AG04450 (cell line): ENCODE measurements around the gene SNAPC4. TPM values are rescaled to one million over a fixed set of nuclear protein-coding genes. Genes with fewer than 3 reads are reported as not detected.

Source experiments
- CTCF ChIA-PET: fragments of 300-600, 350-600 bp; formaldehyde crosslinking; extraction: SDS; loops from one replicate; lab custom pipeline; 2022; ENCODE audit warnings: antibody characterized with exemption, inconsistent platforms; lab: Charles Lee
- POLR2A ChIA-PET: fragments of 350-600 bp; formaldehyde crosslinking; extraction: SDS; loops from one replicate; lab custom pipeline; 2021; ENCODE audit warnings: antibody characterized with exemption, inconsistent platforms; lab: Yijun Ruan, JAX
- DNase-seq: peaks from one replicate; pipeline ENCODE4 v3.0.0-alpha.2; 2011; ENCODE audit warnings: low read depth, low spot score
- H3K27ac ChIP-seq: one replicate; pipeline ENCODE4 v1.5.1; 2012; ENCODE audit warnings: low read depth, low read length, control low read depth
- H3K27me3 ChIP-seq: one replicate; pipeline ENCODE4 v1.6.0; 2012; ENCODE audit warnings: low read length; ENCODE audit not compliant: control insufficient read depth, insufficient read depth
- H3K4me3 ChIP-seq: 2 replicates; pipeline ENCODE4 v1.5.1; 2011; ENCODE audit warnings: mild to moderate bottlenecking, low read depth, low read length, control low read depth
- H3K9me3 ChIP-seq: 2 replicates; pipeline ENCODE4 v1.5.1; 2012; ENCODE audit warnings: low read length; ENCODE audit not compliant: control insufficient read depth, insufficient read depth
- CTCF ChIP-seq: IDR thresholded peaks from 2 replicates; pipeline ENCODE4 v1.5.1; 2011; ENCODE audit warnings: low read depth, low read length, control low read depth, inconsistent platforms
- polyA plus RNA-seq: library from polyadenylated mRNA; depleted of rRNA; stranded (reverse); fragments of >200 nt; gene quantifications from 2 replicates; pipeline ENCODE4 v1.2.3, GENCODE V29; 2011

SNAPC4 gene
- polyA plus RNA-seq, 1 experiment: 2.2 TPM

- POLR2A ChIA-PET: interaction anchor here (1.0 to 1.6 kb wide), 2 partner anchors 11 to 46 kb away, joined by 3 to 22 read pairs; partner anchors contain the start of genes DNLZ and GPSM1
- Histone ChIP-seq H3K27ac (peak within 1 kb of the TSS; percentile 89), H3K4me3 (no peak within 1 kb of the TSS), H3K27me3 (no peaks in the 10 kb centered on the region), H3K9me3 (peaks cover 12% of the 10 kb centered on the region; the same call in 1 of the 2 replicates)
- no peak for DNase-seq
- no peak for TF ChIP-seq CTCF
- CTCF ChIA-PET: interaction anchor here (1.5 to 1.8 kb wide), 2 partner anchors 10 to 61 kb away, joined by 8 to 9 read pairs; partner anchors contain the start of gene DNLZ
These were observed 26.4 kb downstream of the SNAPC4 start, which contains the start of gene CARD9 for GRCh38 chr9:136373300-136374182. Gene CARD9, minus strand, starts transcription at chr9:136373669. Its CDS starts 1,591 bp downstream, at chr9:136372078.

DNA sequence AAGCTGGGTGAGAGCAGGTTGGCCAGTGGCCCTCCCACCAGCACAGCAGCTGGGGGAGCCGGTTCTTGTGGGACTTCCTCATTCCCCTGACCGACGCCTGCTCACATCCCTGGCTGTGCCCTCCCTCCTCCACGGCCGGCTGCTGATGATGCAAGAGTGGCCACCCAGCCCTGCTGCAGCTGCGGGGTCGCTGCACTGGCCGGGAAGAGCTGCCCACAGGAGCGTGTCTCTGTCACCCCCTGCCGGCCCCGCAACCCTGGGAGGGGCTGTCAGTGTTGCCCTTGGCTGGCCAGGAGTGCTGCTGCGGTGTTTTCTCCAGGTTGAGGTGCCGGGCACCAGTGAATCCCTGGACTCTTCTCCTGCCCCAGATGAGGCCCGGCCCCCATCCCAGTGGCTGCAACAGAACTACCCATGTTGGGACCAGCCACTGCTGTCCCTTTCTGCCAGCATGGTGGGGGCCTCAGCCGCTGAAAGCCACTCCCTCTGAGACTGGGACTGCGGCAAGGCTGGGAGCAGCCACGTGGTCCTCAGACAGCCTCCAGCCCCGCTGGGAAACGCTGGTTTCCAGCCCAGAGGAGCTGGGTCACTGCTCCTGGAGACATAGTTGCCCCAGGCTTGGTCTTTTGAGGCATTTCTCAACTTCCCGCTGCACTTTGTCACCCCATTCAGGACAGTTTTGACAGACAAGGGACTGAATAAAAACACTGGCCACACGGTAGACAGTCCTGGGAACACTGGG lies 27.2 kb downstream of the SNAPC4 start:
- peak; percentile 43 for TF ChIP-seq CTCF
- peaks cover 12% of the 10 kb centered on the region; the same call in 1 of the 2 replicates for H3K9me3 ChIP-seq
- POLR2A ChIA-PET: interaction anchor here (1.0 to 1.6 kb wide), 2 partner anchors 10 to 46 kb away, joined by 3 to 22 read pairs; partner anchors contain the start of genes DNLZ and GPSM1
- no peak overlapping the region for H3K4me3 ChIP-seq
- peak; percentile 75 for DNase-seq
- H3K27ac ChIP-seq: peak overlapping the region; percentile 89
- H3K27me3 ChIP-seq: no peaks in the 10 kb centered on the region
- CTCF ChIA-PET: interaction anchor here (1.5 to 1.8 kb wide), 2 partner anchors 10 to 60 kb away, joined by 8 to 9 read pairs; partner anchors contain the start of gene DNLZ

DNA sequence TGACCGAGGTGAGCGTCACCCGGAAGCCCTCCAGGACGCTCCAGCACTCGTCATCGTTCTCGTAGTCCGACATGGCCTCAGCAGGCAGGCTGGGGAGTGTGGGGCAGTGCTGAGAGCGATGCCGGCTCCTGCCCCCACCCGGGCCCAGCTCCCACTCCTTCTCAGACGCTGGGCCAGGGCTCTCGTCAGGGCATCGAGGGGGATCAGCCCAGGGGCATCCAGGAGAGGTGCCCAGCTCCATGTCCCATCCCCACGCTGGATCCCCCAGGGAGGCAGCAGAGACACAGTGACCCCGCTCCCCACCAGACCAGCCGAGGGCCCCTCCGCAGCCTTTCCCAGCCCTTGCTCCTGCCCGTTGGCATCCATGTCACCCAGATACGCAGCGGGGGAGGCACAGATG lies 28.0 kb downstream of the SNAPC4 start:
- ChIA-PET POLR2A (interaction anchor here (1.2 to 1.6 kb wide), 2 partner anchors 9 to 10 kb away, joined by 4 to 22 read pairs; partner anchors contain the start of gene DNLZ), CTCF (interaction anchor here (1.5 to 1.8 kb wide), 2 partner anchors 9 to 60 kb away, joined by 8 to 9 read pairs; partner anchors contain the start of gene DNLZ)
- TF ChIP-seq CTCF: no peak
- peak overlapping the region; percentile 89 for H3K27ac ChIP-seq
- no peak overlapping the region for H3K4me3 ChIP-seq
- H3K27me3 ChIP-seq: no peaks in the 10 kb centered on the region
- no peak for DNase-seq
- H3K9me3 ChIP-seq: peaks cover 12% of the 10 kb centered on the region; the same call in 1 of the 2 replicates

DNA sequence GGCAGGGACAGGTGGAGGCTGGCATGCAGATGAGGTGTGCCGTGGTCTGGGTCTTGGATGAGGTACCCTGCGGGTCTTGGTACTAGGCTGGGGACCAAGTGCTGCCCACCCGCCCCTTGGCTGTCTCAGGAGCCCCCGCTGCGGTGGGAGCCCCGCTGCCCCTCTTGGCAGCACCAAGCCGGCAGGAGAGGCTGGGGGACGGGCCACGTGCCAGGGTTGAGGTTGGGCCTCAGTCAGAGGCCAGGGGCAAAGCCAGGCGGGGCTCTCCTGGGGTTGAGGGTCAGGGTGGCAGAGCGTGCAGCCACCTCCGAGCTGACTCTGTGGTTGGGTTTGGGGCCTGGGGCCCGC lies 28.5 kb downstream of the SNAPC4 start:
- peaks cover 12% of the 10 kb centered on the region; the same call in 1 of the 2 replicates for H3K9me3 ChIP-seq
- ChIA-PET POLR2A (interaction anchor here (1.2 kb wide), 1 partner anchor 9 kb away, joined by 4 read pairs; no protein-coding TSS in a partner anchor), CTCF (interaction anchor here (1.8 kb wide), 1 partner anchor 8 kb away, joined by 9 read pairs; the partner anchor contains the start of gene DNLZ)
- H3K27ac ChIP-seq: no peak overlapping the region
- no peak for DNase-seq
- no peaks in the 10 kb centered on the region for H3K27me3 ChIP-seq
- no peak for TF ChIP-seq CTCF
- no peak overlapping the region for H3K4me3 ChIP-seq
